DND-41 (cell line): ENCODE measurements around the gene HNF1A.

Experiments
- EZH2 ChIP-seq: IDR thresholded peaks from 3 replicates; pipeline ENCODE4 v1.6.1; 2012; ENCODE audit warnings: borderline replicate concordance, low read depth, mild to moderate bottlenecking, moderate library complexity, low read length, inconsistent platforms; ENCODE audit not compliant: severe bottlenecking
- TF ChIP-seq, protein P1 (sequence below): IDR thresholded peaks from 2 replicates; pipeline ENCODE4 v1.5.1; 2012; ENCODE audit warnings: borderline replicate concordance, low read length, moderate library complexity, mild to moderate bottlenecking; ENCODE audit not compliant: poor library complexity, severe bottlenecking; ENCODE audit errors: extremely low read depth

DNA sequence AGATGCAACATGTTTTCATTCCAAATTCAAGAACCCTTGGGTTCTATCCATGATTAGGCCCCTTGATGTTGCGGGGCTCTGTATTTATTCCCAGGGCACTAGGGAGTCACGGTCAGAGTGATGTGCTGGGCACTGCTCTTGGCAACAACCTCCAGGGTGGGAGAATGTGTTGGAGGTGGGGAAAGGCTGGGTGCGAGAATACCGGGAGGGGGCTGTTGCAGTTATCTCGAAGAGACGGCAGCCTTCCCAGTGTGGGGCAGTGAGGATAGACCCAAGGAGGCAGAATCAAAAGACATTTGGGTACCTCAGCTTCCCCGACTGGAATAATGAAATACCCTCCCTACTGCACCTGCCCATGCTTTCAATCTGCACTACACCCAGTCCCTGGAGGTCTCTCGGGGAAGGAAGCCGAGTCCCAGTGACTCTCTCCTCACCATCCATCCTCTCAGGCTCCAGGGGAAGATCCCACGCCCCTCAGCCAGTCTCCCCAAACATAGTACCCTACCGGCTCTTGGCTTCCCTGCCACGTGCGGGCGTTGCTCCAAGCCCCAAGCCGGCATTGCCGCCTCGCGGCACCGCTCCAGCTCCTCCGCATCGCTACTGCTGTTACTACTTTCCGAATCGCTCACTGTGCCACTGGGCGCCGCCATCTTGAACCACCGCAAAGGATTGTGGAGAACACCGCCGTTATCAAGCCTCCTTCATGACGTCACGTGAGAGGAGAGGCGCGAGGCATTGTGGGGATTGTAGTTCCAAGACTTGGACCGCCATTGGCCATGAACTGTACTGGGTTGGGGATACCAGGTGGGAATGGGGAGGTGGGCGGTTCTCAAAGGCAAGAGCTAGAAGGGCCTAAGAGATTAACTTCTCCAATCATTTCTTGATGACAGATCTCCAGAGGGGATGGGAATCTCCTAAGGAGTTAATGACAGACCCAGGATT is 37.8 kb downstream of the HNF1A start, which contains the start of gene C12orf43:
- TF ChIP-seq, protein P1, sequence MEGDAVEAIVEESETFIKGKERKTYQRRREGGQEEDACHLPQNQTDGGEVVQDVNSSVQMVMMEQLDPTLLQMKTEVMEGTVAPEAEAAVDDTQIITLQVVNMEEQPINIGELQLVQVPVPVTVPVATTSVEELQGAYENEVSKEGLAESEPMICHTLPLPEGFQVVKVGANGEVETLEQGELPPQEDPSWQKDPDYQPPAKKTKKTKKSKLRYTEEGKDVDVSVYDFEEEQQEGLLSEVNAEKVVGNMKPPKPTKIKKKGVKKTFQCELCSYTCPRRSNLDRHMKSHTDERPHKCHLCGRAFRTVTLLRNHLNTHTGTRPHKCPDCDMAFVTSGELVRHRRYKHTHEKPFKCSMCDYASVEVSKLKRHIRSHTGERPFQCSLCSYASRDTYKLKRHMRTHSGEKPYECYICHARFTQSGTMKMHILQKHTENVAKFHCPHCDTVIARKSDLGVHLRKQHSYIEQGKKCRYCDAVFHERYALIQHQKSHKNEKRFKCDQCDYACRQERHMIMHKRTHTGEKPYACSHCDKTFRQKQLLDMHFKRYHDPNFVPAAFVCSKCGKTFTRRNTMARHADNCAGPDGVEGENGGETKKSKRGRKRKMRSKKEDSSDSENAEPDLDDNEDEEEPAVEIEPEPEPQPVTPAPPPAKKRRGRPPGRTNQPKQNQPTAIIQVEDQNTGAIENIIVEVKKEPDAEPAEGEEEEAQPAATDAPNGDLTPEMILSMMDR: no peak
- TF ChIP-seq EZH2: no peak
